MG63 (cell line): ENCODE data around the gene RNF14. TPM values are rescaled to one million over a fixed set of nuclear protein-coding genes. Genes with fewer than 3 reads are reported as not detected.
"Not testable (repeated sequence)": the region's sequence is repeated elsewhere in the genome, so short reads cannot be mapped to it uniquely, and the experiment has no call there.

Source experiments
- DNase-seq: peaks from one replicate; pipeline ENCODE4 v3.0.0-alpha.2; 2020
- H3K27me3 ChIP-seq: fragments of 250-450 bp; sonication (Bioruptor Pico); 2 replicates; pipeline ENCODE4 v1.5.1; 2020; ENCODE audit warnings: mild to moderate bottlenecking, moderate library complexity
- H3K36me3 ChIP-seq: fragments of 250-450 bp; sonication (Bioruptor Pico); 2 replicates; pipeline ENCODE4 v1.5.1; 2020; ENCODE audit warnings: mild to moderate bottlenecking, moderate library complexity
- H3K4me3 ChIP-seq: fragments of 250-450 bp; sonication (Bioruptor Pico); 2 replicates; pipeline ENCODE4 v1.5.1; 2020; ENCODE audit warnings: mild to moderate bottlenecking, moderate library complexity
- H3K9me3 ChIP-seq: fragments of 250-450 bp; sonication (Bioruptor Pico); 2 replicates; pipeline ENCODE4 v1.5.1; 2020; ENCODE audit warnings: mild to moderate bottlenecking, moderate library complexity
- total RNA-seq: library from RNA; depleted of rRNA; stranded (reverse); fragments of >200 nt; shearing (Covaris generic); gene quantifications from 2 replicates; pipeline ENCODE4 v1.2.3, GENCODE V29; 2014; ENCODE audit warnings: low replicate concordance; rRNA removed

The RNF14 gene
- total RNA-seq, result 93.3 and 167 TPM in 2 replicates

GRCh38 chr5:141968914-141969608 is at the start of gene RNF14:
TSS of gene RNF14 (plus strand) at chr5:141969105. CDS start at chr5:141973589, 4,484 bp downstream.
- H3K9me3 ChIP-seq, result no peaks in the 10 kb centered on the region
- peak; percentile 99 for DNase-seq
- H3K36me3 ChIP-seq, result peaks cover 27% of the 10 kb centered on the region
- H3K27me3 ChIP-seq, result no peaks in the 10 kb centered on the region
- peak within 1 kb of the TSS; percentile 86 for H3K4me3 ChIP-seq

DNA sequence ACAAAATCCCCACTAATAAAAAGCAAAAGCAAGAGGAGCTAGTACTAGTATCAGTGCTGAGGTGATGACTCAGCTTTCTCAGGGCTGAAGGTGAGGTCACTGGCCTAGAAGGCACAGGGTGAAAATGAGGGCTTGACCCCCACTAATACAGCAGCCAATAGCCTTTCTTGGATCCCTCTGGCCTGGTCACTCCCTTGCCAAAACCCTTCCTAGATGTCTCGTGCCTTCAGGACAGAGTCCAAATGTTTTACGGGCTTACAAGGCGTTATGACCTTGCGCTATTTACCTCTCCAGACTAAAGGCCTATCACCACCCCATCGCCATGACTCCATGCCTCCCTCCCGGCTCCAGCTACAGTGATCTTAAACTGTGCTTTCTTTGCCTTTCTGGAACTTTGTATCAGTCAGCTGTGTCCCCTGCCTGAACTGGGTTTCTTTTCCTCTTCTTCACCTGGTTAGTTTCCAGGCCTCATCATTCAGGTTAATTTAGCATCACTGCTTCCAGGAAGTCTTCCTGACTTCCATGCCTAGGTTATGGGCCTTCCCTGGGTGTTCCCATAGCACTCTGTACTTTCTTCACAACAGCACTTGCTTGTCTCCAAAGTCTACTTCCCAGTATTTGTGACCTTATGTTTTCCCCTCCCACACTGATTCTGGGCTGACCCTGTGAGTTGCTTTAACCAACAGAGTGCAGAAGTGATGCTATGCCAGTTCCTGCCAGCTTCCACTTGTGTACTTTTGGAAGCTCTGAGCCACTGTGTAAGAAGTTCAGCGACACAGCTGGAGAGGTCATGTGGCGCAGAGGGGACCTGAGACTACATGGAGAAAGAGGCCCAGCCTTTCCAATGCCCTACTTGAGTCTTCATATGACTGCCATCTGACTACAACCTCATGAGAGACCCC is 49.4 kb upstream of the RNF14 start:
- H3K4me3 ChIP-seq, result no peak overlapping the region
- H3K27me3 ChIP-seq, result no peaks in the 10 kb centered on the region
- no peaks in the 10 kb centered on the region for H3K9me3 ChIP-seq
- peaks cover 3% of the 10 kb centered on the region; the same call in 1 of the 2 replicates for H3K36me3 ChIP-seq
- peak; percentile 40 for DNase-seq

- no peak for DNase-seq
- Histone ChIP-seq H3K27me3 (no peaks in the 10 kb centered on the region), H3K9me3 (no peaks in the 10 kb centered on the region), H3K36me3 (peaks cover 13% of the 10 kb centered on the region), H3K4me3 (no peak overlapping the region)
These were observed 48.1 kb upstream of the RNF14 start for GRCh38 chr5:141920771-141921170.

GRCh38 chr5:141922827-141923447 is 46.0 kb upstream of the RNF14 start:
- H3K9me3 ChIP-seq, DNase-seq, H3K27me3 ChIP-seq: not testable (repeated sequence)
- peaks cover 35% of the 10 kb centered on the region for H3K36me3 ChIP-seq
- H3K4me3 ChIP-seq, result peak overlapping the region; percentile 87

DNA sequence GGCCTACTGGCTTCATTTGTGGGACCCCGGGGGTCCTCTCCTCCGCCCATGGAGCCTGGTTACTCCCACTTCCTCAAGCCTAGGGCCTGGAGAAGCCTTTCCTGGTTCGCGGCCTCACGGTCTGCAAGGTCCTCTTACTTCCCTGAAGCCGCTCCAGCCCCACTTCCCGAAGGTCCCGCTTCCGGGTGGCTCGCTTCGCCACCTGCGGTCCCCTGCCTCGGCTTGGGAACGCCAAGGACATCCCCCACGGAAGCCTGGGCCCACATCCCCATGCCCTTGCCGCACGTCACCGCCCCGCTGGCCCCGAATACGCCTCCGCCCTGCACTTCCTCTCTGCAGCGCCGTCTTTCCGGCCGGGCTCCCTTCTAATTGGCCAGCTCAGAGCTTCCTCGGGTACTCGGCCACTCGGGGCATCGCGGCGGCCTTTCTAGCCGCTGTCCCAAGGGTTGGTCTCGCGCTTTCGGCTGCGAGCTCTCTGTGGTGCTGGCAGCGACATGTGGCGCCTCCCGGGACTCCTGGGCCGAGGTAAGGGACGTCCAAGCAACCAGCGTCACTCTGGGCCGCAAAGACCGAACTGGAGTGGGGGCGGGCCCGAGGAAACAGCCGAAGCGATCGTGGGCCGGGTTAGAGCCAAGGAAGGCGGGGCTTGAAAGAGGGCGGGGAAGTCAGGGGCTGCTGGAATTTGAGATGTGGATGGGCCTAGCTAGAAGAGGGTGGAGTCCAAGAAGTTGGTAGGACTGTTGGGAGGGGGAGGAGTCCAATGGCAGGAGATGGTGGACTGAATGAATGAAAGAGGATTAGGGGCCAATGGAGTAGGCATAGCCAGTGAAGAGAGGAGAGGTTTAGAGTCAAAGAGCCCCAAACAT is 45.2 kb upstream of the RNF14 start, which contains the start of gene DELE1:
TSS of gene DELE1 (plus strand) at position 424 of the 866 bp plus-strand sequence. CDS start at position 495, 71 bp downstream.
- Histone ChIP-seq H3K27me3 (no peaks in the 10 kb centered on the region), H3K9me3 (no peaks in the 10 kb centered on the region), H3K36me3 (peaks cover 42% of the 10 kb centered on the region), H3K4me3 (peak within 1 kb of the TSS; percentile 87)
- DNase-seq, result peak; percentile 99

DNA sequence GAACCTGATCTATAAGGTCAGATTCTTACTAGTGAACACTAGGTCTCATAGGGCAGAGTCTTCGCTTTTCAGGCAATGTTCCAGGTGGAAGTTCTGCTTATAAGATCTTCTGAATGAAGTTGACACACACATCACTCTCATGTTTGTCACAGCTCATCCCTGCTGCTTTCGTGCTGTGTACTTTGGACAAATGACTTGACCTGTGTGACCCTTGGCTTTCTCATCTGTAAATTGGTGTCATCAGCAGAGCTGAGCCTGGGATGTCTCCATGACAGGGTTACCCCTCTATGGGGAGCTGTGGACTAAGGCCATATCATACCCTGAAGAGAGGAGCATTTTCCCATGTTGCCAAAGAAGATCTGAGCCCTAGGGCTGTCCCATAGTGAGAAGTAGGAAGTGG is 42.5 kb upstream of the RNF14 start:
- H3K27me3 ChIP-seq, result no peaks in the 10 kb centered on the region
- H3K4me3 ChIP-seq, result no peak overlapping the region
- peaks cover 70% of the 10 kb centered on the region for H3K36me3 ChIP-seq
- no peak for DNase-seq
- H3K9me3 ChIP-seq, result no peaks in the 10 kb centered on the region

DNA sequence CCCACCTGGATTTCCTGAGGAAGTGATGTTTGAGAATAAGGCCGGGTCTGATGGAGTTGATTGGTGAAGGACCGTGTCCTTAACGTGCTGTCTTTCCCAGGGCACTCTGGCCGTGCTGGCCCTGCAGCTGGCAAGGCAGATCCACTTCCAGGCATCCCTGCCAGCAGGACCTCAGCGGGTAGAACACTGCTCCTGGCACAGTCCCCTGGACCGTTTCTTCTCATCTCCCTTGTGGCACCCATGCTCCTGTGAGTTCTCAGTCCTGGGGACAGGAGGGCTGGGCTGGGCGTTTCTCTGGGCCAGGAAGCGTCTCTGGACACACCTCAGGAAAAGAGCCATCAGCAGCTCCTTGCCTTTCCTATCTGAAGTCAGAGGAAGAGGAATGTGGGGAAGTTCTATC is 40.9 kb upstream of the RNF14 start:
- H3K4me3 ChIP-seq, result no peak overlapping the region
- H3K27me3 ChIP-seq, result no peaks in the 10 kb centered on the region
- H3K36me3 ChIP-seq, result peaks cover 80% of the 10 kb centered on the region
- DNase-seq, result no peak
- no peaks in the 10 kb centered on the region for H3K9me3 ChIP-seq

DNA sequence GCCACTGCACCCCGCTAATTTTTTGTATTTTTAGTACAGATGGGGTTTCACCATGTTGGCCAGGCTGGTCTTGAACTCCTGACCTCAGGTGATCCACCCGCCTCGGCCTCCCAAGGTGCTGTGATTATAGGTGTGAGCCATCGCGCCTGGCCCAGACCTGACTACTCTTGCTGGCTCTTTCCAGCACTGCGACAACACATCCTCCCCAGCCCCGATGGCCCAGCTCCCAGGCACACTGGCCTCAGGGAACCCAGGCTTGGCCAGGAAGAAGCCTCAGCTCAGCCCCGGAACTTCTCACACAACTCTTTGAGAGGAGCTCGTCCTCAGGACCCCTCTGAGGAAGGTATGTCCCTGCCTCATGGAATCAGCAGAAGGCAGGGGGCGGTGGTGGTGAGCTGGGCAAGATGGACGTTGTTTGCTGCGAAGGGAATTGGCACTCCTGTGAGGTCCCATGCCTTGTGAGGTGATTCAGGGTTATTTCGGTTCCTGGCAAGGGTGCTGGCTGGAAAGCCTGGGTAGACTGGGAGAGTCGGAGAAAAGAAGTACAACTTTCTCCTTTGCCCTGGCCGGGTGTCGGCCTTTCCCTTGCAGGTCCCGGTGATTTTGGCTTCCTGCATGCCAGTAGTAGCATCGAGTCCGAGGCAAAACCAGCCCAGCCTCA is 39.4 kb upstream of the RNF14 start:
- H3K4me3 ChIP-seq, result no peak overlapping the region
- no peak for DNase-seq
- H3K9me3 ChIP-seq, result no peaks in the 10 kb centered on the region
- no peaks in the 10 kb centered on the region for H3K27me3 ChIP-seq
- peaks cover 95% of the 10 kb centered on the region for H3K36me3 ChIP-seq

DNA sequence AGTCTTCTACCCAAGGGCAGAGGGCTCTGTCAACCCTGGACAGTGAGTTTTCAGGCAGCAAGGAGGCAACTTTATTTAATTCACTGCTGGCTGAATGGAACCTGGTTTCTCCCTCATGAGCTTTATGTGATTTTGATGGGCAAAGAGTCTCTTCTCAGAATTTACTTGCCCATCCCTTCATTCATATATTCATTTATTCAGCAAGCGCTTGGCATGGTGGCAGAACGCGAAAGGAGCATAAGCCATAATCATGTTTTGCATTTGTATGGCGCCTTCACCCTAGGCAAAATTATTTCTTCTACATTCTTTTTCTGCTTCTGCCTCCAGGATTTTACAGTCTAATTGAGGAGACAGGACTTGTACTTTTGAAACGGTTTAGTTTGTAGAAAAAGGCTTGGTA is 37.2 kb upstream of the RNF14 start:
- Histone ChIP-seq H3K4me3 (no peak overlapping the region), H3K27me3 (no peaks in the 10 kb centered on the region), H3K36me3 (peaks cover 97% of the 10 kb centered on the region), H3K9me3 (no peaks in the 10 kb centered on the region)
- DNase-seq, result no peak

DNA sequence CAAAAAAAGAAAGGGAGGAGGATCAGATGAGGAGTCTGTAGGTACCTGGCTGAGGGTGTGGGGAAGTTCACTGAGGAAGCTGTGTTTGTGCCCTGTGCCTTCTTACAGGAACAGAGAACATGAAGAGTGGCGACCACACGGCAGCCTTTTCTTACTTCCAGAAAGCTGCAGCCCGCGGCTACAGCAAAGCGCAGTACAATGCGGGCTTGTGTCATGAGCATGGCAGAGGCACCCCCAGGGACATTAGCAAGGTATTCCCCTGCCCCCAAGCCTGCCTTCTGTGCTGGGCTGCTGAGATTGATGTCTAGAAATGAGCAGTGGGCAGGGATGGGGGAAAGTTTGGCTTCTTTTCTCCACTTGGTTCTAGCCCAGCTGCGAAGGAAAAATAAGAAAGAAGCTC is 35.8 kb upstream of the RNF14 start:
- DNase-seq, result no peak
- H3K4me3 ChIP-seq, result no peak overlapping the region
- no peaks in the 10 kb centered on the region for H3K9me3 ChIP-seq
- H3K36me3 ChIP-seq, result peaks cover 94% of the 10 kb centered on the region
- no peaks in the 10 kb centered on the region for H3K27me3 ChIP-seq

- Histone ChIP-seq H3K27me3 (no peaks in the 10 kb centered on the region), H3K4me3 (no peak overlapping the region), H3K36me3 (peaks cover 94% of the 10 kb centered on the region), H3K9me3 (no peaks in the 10 kb centered on the region)
- peak; percentile 78 for DNase-seq
These were observed 34.6 kb upstream of the RNF14 start for GRCh38 chr5:141934099-141934844.

DNA sequence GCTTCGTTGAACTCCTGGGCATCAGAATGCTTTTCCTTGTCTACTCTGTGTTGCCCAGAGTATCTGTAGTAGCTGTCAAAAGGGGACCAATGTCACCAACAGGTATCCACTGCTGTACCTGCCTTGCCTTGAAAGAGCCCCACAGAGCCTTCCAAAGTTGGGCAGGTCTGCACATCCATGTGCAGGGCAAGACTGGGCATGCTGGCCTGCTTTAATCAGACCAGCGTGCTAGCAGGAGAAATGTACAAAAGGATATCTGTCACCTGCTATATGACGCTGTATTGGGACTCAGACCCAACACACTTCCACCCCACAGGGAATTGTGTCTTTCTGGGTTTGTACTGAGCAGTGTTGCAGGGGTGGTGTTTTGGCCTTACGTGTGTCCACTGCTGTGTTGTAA is 33.4 kb upstream of the RNF14 start:
- Histone ChIP-seq H3K36me3 (peaks cover 91% of the 10 kb centered on the region), H3K27me3 (no peaks in the 10 kb centered on the region), H3K4me3 (no peak overlapping the region), H3K9me3 (no peaks in the 10 kb centered on the region)
- no peak for DNase-seq

DNA sequence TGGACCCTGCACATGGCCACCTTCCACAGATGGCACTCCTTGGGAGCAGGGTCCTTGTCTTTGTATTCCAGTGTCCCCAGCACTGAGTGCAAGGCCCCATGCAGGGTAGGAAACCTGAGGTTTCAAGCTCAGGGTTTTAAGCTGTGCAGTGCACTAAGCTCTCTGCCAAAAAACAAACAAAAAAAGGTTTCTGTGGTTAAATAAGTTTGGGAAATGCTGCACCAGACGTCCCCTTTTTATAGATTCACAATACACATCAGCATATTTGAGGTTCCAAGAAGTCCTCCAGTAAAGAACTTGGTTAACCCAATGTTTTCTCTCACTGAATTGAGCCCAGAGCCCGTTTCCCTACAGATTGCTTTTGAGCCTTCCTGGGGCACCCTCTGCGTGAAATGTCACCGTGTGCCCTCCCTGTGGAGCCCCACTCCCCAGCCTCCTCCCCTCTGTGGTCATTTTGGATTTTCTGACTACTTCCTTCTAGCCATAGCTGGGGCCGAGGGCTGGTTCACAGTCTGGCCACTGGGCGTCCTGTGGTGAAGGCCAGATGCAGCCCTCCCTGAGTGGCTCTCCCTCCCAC is 28.1 kb upstream of the RNF14 start:
- no peaks in the 10 kb centered on the region for H3K9me3 ChIP-seq
- peak; percentile 89 for DNase-seq
- H3K4me3 ChIP-seq, result no peak overlapping the region
- H3K36me3 ChIP-seq, result peaks cover 41% of the 10 kb centered on the region
- H3K27me3 ChIP-seq, result no peaks in the 10 kb centered on the region

DNA sequence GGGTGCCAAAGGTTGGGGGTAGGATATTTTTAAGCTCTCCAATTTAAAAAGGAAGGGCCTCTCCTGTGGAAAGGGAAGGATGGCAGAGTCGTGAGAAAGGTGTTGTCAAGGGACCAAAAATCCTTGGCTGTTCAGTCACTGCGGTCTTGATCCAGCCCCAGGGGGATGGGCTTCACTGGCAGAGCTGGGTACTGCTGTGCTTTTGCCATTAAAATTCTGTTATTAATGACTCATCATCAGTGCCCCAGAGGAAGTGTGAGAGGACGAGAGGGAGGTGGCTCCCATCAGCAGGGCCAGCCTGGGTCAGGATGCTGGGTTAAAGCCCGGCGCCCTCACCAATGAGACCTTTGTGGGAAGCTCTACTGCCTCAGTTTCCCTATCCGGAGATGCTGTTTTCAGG is 27.6 kb upstream of the RNF14 start:
- Histone ChIP-seq H3K36me3 (peaks cover 36% of the 10 kb centered on the region), H3K4me3 (no peak overlapping the region), H3K9me3 (no peaks in the 10 kb centered on the region), H3K27me3 (no peaks in the 10 kb centered on the region)
- peak; percentile 94 for DNase-seq

GRCh38 chr5:141941779-141942178 is 27.1 kb upstream of the RNF14 start:
- DNase-seq, result peak; percentile 62
- Histone ChIP-seq H3K9me3 (no peaks in the 10 kb centered on the region), H3K4me3 (no peak overlapping the region), H3K27me3 (no peaks in the 10 kb centered on the region), H3K36me3 (peaks cover 31% of the 10 kb centered on the region)
